ENCODE measurements around the gene LGALS16. TPM values are rescaled to one million over a fixed set of nuclear protein-coding genes. Genes with fewer than 3 reads are reported as not detected.

The LGALS16 gene
- total RNA-seq, 1 donor from 2014 or later = not detected

DNA sequence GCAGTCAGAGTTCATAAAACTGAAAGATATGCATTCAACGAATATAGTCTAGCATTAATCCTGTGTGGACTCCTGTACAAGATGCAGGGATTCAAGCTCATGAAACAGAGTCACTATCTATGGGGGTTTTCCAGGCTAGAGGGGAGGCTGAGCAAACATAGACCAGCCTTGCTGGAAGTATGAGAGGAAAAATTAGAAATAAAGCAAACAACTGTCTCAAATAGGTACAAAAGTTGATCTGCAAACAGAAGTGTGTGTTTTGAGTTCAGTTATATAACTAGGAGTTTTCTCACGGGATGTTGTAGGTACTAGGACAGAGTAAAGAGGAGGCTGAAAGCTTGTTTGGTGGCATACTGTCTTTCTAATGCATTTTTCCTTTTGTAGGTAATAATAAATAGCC lies 40.0 kb downstream of the LGALS16 start:
- Mint-ChIP-seq H3K36me3 (ENCODE audit: low read depth, unreplicated experiment) (no peaks in the 10 kb centered on the region), H3K27me3 (ENCODE audit: unreplicated experiment) (peaks cover 2% of the 10 kb centered on the region), H3K27ac (ENCODE audit: unreplicated experiment) (no peak overlapping the region), H3K4me3 (ENCODE audit: unreplicated experiment) (no peak overlapping the region), H3K4me1 (ENCODE audit: unreplicated experiment) (peaks cover 5% of the 10 kb centered on the region), H3K9me3 (ENCODE audit: unreplicated experiment) (no peaks in the 10 kb centered on the region)
- DNase-seq (ENCODE audit: low spot score) = no peak
- TF ChIP-seq, protein P1, sequence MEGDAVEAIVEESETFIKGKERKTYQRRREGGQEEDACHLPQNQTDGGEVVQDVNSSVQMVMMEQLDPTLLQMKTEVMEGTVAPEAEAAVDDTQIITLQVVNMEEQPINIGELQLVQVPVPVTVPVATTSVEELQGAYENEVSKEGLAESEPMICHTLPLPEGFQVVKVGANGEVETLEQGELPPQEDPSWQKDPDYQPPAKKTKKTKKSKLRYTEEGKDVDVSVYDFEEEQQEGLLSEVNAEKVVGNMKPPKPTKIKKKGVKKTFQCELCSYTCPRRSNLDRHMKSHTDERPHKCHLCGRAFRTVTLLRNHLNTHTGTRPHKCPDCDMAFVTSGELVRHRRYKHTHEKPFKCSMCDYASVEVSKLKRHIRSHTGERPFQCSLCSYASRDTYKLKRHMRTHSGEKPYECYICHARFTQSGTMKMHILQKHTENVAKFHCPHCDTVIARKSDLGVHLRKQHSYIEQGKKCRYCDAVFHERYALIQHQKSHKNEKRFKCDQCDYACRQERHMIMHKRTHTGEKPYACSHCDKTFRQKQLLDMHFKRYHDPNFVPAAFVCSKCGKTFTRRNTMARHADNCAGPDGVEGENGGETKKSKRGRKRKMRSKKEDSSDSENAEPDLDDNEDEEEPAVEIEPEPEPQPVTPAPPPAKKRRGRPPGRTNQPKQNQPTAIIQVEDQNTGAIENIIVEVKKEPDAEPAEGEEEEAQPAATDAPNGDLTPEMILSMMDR (IDR thresholded peaks at IDR 0.05; ENCODE audit: unreplicated experiment) = no peak

DNA sequence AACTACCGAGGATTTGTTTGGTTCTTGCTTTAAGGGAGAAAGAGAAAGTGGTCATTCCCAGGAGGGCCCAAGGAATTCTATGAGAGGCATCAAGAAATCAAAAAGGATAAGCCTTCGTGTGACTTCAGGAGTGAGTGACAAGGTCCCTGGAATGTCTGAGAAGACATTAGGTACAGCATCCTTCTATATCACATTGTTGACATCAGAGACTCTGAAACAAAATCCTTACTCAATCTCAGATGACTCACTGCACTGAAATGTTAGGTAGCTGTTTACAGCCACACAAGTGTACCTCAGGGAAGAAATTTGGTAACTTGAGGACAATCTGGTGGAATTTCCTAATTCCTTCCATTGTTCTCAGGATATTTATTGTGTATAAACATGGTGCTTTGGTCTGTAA lies 40.7 kb downstream of the LGALS16 start:
- H3K4me1 Mint-ChIP-seq (ENCODE audit: unreplicated experiment) = peaks cover 5% of the 10 kb centered on the region
- peaks cover 2% of the 10 kb centered on the region for H3K27me3 Mint-ChIP-seq (ENCODE audit: unreplicated experiment)
- H3K27ac Mint-ChIP-seq (ENCODE audit: unreplicated experiment) = no peak overlapping the region
- DNase-seq (ENCODE audit: low spot score) = no peak
- TF ChIP-seq, protein P1 (IDR thresholded peaks at IDR 0.05; ENCODE audit: unreplicated experiment) = no peak
- H3K9me3 Mint-ChIP-seq (ENCODE audit: unreplicated experiment) = no peaks in the 10 kb centered on the region
- no peaks in the 10 kb centered on the region for H3K36me3 Mint-ChIP-seq (ENCODE audit: low read depth, unreplicated experiment)
- no peak overlapping the region for H3K4me3 Mint-ChIP-seq (ENCODE audit: unreplicated experiment)

DNA sequence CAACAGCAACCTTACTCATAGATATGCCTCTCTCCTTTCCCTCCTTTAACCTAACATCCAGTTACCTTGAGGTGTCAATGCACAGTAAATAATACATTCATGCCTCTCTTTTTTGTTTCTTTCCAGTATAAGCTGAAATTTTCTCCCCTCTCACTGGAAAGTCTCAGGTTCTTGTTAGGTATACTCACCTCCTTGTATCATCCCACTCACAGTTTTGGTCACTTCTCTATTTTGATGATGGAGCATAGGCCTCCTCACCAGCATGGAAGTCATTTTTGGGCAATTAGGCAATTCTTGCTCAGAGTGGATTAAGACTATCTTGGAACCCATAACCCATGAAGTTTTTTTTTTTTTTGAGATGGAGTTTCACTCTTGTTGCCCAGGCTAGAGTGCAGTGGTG lies 42.8 kb downstream of the LGALS16 start:
- Mint-ChIP-seq H3K4me1 (ENCODE audit: unreplicated experiment) (peaks cover 5% of the 10 kb centered on the region), H3K36me3 (ENCODE audit: low read depth, unreplicated experiment) (no peaks in the 10 kb centered on the region), H3K4me3 (ENCODE audit: unreplicated experiment) (no peak overlapping the region), H3K27me3 (ENCODE audit: unreplicated experiment) (peaks cover 2% of the 10 kb centered on the region), H3K9me3 (ENCODE audit: unreplicated experiment) (no peaks in the 10 kb centered on the region), H3K27ac (ENCODE audit: unreplicated experiment) (no peak overlapping the region)
- TF ChIP-seq, protein P1 (IDR thresholded peaks at IDR 0.05; ENCODE audit: unreplicated experiment) = no peak
- DNase-seq (ENCODE audit: low spot score) = no peak

DNA sequence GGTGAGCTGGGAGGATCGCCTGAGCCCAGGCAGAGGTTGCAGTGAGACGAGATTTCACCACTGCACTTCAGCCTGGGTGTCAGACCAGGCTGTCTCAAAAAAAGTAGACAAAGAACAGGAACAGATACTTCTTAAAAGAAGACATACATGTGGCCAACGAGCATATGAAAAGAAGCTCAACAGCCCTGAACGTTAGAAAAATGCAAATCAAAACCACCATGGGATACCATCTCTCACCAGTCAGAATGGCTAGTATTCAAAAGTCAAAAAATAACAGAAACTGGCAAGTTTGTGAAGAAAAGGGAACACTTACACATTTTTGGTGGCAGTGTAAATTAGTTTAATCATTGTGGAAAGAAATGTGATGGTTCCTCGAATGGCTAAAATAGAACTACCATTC lies 45.6 kb downstream of the LGALS16 start:
- DNase-seq (ENCODE audit: low spot score) = no peak
- peaks cover 5% of the 10 kb centered on the region for H3K4me1 Mint-ChIP-seq (ENCODE audit: unreplicated experiment)
- TF ChIP-seq, protein P1 (IDR thresholded peaks at IDR 0.05; ENCODE audit: unreplicated experiment) = no peak
- H3K4me3 Mint-ChIP-seq (ENCODE audit: unreplicated experiment) = no peak overlapping the region
- H3K36me3 Mint-ChIP-seq (ENCODE audit: low read depth, unreplicated experiment) = no peaks in the 10 kb centered on the region
- no peaks in the 10 kb centered on the region for H3K9me3 Mint-ChIP-seq (ENCODE audit: unreplicated experiment)
- no peak overlapping the region for H3K27ac Mint-ChIP-seq (ENCODE audit: unreplicated experiment)
- peaks cover 2% of the 10 kb centered on the region for H3K27me3 Mint-ChIP-seq (ENCODE audit: unreplicated experiment)

DNA sequence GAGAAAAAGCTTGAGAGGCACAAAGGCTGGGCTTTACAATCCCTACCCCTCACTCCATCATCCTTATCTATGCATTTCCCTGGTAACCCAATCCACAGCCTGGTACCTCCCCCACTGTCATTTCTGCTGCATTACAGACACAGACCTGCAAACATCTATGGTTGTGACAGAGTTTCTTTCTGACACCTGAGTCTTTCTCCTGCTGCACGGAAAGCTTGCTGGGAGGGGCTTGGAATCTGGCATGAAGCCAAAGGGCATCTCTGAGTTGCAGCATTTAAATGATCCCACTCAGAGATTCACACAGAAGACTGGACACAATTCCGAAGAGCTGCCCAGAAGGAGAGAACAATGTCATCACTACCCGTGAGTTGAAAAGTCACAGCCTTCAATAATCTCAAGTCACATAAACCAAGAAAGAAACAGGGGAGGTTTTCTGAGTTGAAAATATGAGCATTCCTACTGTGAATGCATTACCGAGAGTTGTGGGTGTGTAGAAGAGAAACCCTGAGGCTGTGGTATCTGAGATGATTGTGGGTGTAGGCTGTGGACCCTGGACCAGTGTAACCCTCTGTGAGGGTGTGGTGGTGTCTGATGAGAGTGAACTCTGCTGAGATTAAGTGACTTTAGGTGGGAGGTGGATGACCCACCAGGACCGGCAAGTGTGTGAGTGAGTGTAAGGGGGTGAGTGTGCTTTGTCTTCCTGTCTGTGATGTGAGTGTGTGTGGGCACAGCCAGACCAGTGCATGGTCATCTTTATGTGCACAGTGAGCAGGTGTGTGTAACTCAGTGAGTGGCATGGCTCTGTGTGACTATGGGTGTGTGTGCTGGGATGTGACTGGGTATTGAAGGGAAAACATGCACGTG lies 48.7 kb downstream of the LGALS16 start, which contains the start of gene LGALS14:
LGALS14 (plus strand) TSS at position 301 of the 864 bp plus-strand sequence; CDS start at position 349, 48 bp downstream.
- Mint-ChIP-seq H3K36me3 (ENCODE audit: low read depth, unreplicated experiment) (no peaks in the 10 kb centered on the region), H3K27me3 (ENCODE audit: unreplicated experiment) (peaks cover 2% of the 10 kb centered on the region), H3K4me1 (ENCODE audit: unreplicated experiment) (peaks cover 2% of the 10 kb centered on the region), H3K27ac (ENCODE audit: unreplicated experiment) (no peak within 1 kb of the TSS), H3K4me3 (ENCODE audit: unreplicated experiment) (no peak within 1 kb of the TSS), H3K9me3 (ENCODE audit: unreplicated experiment) (no peaks in the 10 kb centered on the region)
- no peak for DNase-seq (ENCODE audit: low spot score)
- TF ChIP-seq, protein P1 (IDR thresholded peaks at IDR 0.05; ENCODE audit: unreplicated experiment) = no peak
